SHP77 (cell line): Measurements from ENCODE around the gene RPP21.
A peak's percentile ranks its signal among the peaks of the same experiment; 100 is the strongest.

Experiments used
- DNase-seq, 2 experiments: peaks; one replicate each; lab custom pipeline; 2025; lab: John Stamatoyannopoulos, UW

Gene RPP21

GRCh38 chr6:30344868-30345671, at the start of gene RPP21:
Gene RPP21, plus strand, starts transcription at chr6:30345156. Its CDS starts 16 bp downstream, at chr6:30345172.
- peak; percentile 68 to 86 for DNase-seq

DNA sequence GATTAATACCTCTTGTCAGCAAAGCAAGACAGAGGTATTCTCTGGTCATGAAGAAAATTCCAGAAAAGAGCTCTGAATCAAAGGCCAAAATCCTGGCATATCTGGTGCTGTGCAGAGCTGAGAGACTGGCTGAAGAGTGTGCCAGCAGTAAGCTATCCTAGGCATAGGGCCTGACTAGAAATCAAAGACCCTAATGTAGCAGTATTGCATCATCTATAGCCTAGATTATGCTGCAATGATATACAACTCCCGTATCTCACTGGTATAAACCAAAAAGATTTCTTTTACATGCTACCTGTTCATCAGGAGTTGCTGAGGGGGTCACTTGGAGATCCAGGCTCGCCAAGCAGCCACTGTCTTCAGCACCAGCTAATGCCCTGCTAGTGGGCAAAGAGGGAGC, 49.1 kb upstream of the RPP21 start:
- no peak for DNase-seq

- no peak for DNase-seq
Measured at GRCh38 chr6:30304002-30304401, 41.0 kb upstream of the RPP21 start.

DNA sequence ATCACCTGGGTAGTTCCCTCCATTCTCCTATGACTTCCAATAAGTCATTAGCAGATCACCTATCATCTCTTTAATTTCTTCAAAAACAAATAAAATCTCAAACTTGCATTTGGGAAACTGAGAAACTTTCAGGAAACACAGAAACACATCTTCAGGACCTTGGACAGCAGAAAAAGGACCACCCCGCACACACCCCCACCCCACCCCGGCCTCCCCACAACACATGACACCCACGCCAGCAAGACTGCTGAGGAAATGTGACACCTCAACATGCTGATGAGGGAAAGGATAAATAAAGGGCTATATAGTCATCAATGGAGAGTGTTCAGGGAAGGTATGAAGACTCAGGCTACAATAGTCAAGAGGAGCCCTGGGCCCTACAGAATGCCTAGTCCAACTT, 33.9 kb upstream of the RPP21 start:
- no peak for DNase-seq

- DNase-seq = no peak
Measured at GRCh38 chr6:30311671-30312070, 33.3 kb upstream of the RPP21 start.

DNA sequence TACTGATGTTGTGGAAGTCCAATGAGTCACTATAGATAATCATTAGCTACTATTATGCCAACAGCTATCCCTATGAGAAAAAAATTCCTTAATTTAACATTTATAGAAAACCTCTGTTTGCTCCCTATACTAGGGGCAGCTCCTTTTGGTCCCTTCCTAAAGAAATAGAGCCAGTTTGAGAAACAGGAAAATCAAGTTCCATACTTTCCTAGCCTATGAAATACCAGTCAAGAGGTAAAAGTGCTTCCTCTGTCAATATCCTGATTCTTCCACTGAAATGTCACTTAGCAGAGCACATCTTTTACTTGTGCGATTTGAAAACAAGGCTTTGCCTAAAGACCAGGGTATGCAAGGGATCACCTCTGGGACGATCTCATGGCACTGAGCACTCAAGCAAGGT, 32.7 kb upstream of the RPP21 start:
- DNase-seq = no peak

DNA sequence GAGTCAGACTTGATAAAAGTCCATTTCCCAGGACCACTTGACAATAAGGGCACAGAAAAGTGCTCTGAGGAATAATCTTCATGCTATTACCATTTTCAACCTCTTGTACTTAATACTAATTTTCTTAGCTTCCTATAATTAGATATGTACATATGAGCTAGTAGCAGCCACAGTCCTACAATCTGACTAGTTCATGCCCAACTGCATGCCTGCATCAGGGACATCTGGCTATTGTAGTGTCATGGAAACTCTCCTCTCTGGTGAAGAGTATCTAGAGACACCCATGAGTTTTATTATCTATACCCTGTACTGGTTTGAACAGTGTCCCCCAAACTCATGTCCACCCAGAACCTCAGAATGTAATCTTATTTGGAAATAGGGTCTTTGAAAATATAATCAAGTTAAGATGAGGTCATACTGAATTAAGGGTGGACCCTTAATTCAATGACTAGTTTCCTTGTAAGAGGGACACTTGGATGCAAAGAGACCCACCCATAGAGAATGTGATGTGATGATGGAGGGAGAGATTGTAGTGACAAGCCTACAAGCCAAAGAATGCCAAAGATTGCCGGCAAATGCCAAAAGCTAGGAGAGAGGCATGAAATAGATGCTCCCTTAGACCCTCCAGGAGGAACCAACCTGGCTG, 32.2 kb upstream of the RPP21 start:
- DNase-seq = no peak

GRCh38 chr6:30315156-30315555, 29.8 kb upstream of the RPP21 start:
- no peak for DNase-seq

GRCh38 chr6:30317913-30318589, 26.9 kb upstream of the RPP21 start:
- DNase-seq = no peak

DNA sequence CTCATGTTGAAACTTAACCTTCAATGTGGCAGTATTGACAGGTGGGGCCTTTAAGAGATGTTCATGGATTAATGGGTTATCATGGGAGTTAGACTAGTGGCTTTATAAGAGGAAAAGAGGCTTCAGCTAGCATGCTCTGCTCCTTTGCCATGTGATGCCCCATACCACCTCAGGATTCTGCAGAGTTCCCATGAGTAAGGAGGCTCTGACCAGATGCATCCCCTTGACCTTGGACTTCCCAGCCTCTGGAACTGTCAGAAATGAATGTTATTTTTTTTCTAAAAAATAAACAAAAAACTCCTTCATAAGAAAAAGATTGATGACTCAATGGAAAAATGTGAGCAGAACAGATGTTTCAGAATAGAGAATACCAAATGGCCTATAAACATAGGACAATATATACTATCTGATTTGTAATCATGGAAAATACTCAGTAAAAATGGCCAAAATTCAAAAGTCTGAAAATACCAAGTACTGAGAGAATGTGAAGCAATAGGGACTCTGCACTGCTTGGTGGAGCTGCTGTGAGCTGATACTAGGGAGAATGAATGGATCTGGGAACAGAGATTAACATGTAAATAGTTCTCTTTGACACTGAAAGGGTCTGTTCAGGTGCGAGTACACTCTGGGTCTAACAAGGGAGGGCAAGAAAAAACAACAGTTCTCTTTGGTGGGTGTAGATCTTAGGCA, 25.7 kb upstream of the RPP21 start:
- no peak for DNase-seq

- DNase-seq = no peak
Measured at GRCh38 chr6:30321692-30322388, 23.1 kb upstream of the RPP21 start.

DNA sequence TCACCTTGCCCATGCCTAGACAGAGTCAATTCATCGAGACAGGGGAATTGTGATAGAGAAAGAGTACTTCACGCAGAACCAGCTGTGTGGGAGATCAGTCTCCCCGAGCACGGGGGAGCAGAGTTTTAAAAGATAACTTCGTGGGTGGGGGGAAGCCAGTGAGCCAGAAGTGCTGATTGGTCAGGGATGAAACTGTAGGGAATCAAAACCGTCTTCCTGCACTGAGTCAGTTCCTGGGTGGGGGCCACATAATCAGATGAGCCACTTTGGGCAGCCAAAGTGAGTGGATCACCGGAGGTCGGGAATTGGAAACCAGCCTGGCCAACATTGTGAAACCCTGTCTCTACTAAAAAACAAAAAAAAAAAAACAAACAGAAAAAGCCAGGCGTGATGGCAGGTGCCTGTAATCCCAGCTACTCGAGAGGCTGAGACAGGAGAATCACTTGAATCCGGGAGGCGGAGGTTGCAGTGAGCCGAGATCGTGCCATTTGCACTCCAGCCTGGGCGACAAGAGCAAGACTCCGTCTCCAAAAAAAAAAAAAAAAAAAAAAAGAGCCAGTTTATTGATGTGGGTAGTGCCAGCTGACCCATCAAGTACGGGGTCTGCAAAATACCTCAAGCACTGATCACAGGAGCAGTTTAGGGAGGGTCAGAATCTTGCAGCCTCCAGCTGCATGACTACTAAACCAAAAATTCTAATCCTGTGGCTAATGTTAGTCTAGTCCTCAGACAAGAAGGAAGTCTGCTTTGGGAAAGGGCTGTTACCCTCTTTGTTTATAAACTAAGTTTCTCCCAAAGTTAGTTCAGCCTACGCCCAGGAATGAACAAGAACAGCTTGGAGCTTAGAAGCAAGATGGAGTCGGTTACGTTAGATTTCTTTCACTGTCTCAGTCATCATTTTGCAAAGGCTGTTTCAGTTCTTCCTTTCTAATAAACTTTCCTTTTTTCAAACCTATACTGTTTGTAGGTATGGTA, 22.1 kb upstream of the RPP21 start:
- DNase-seq = no peak

DNA sequence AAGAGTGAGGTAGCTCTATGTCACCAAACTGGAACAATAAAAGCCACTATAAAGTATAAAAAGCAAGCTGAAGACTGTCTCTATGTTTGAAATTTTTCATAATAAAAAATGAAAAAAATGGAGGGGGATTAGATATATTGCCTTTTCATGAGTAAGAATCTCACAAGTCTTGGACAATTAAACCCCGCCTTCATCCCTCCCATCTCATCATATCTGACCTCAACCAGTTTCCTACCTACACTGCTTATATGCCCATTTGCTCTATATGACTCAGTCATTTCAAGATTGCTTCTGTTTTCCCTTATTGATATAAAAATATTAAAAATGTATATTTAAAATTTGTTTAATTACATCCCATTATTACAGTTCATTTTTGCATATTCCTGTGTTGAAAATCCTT, 21.1 kb upstream of the RPP21 start:
- DNase-seq = no peak

- DNase-seq = no peak
Measured at GRCh38 chr6:30325150-30325872, 19.6 kb upstream of the RPP21 start.

DNA sequence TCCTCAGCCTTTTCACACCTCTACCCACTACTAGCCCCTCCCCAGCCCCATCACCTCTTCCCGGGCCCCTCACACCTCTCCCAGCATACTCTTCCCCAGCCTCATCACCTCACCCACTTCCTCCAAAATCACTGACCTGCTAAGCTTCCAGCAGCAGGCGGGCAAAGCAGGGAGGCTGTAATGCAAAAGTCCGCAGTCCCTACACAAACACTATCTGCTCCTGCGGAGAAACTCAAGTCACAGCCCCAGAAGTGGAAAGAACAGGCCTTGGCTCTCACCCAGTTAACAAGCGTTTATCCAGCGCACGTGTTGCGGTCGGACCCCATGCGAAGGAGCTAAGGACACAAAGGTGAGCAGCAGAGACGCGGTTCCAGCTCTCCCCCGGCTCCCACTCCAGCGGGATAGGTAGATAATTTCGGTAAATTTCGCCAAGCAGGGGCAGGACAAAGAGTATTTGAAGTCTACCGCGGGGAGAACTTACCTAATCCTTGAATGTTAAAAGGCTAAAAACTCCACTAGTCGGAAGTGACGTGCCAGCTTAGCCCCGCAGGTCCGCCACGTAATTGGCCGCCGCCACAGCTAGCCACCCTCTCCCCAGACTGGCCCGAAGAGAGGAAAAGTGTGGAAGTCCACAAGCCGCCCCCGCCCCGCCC, 19.0 kb upstream of the RPP21 start:
- peak; percentile 66 to 79 for DNase-seq

DNA sequence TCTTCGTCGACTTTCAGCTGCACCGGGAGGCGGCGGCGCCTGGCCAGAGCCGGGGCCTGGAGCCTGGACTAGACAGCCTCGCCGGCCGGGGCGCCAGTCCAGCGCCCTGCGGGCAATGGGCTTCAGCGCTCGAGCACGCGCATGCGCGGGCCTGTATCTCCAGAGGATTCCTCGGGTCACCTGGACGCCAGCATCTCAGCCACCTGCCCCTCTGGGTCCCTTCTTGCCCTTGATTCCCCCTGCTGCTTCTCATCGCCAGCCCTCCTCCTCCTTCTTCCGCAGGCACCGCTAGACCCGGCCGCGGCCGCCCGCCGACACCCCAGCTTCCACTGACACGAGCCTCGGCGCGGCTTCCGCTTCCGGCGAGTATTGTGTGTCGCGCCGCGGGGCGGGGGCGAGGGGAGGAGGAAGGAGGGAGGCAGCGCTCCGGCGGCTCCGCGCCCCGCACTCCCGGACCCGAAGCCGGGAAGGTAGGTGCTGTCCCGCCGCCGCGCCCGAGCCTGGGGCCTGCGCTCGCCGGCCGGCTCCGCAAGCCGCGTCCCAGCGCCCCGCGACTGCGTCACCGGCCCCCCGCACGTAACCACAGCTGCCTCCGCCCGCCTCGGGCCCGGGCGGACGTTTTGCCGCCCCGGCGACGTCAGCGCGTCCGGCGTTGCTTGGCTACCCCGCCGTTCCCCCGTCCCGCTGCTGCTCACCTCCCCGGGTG, 18.3 kb upstream of the RPP21 start, which contains the start of gene TRIM39:
Gene TRIM39 (plus strand): TSS at position 402 of the 706 bp plus-strand sequence. CDS start 2,391 bp downstream, outside the sequence.
- DNase-seq = peak; percentile 70 to 86

DNA sequence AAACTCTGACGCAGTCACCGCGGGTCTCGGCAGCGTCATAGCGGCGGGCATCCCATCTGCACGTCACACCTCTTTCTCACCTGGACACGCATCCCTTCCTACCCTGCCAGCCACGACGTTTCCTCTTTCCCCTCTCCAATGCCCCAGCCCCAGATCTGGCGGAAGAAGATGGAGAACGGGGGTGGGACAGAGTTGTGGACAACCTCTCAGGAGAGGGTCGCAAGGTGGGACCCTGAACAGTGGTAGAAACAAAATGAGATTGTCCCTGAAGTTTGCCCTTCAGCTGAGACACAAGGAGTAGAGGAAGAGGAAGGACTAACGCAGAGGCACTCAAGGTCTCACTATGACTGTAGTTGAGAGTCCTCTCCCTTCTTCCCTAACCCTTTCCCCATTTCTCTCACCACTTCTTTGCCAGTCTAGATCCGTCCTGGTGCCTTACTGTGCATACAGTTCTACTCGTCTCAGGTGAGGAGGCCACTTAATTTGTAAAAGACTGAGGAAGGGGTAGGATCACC, 17.7 kb upstream of the RPP21 start:
- DNase-seq = no peak

DNA sequence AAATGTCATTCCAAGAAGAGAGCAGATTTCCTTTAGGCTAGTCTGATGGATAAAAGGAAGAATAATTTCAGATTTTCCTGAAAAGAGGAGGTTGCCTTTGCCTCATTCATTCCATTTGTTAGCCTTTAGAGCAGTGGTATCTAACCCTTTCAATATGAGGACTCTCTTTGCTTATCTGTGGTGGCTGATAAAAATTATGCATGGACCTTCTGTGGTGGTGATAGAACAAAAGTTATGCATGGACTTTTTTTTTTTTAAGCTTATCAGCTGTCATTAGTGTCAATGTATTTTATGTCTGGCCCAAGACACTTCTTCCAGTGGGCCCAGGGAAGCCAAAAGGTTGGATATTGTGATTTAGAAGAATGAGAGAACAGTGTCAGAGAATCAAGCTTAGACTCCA, 16.6 kb upstream of the RPP21 start:
- no peak for DNase-seq
